ENCODE measurements around the gene TSC22D4.
A peak's percentile ranks its signal among the peaks of the same experiment; 100 is the strongest.
"Not testable (repeated sequence)": the region's sequence is repeated elsewhere in the genome, so short reads cannot be mapped to it uniquely, and the experiment has no call there.

Gene TSC22D4

GRCh38 chr7:100472121-100472851 is 6.7 kb downstream of the TSC22D4 start:
- DNase-seq = no peak

GRCh38 chr7:100471021-100471420 is 8.0 kb downstream of the TSC22D4 start:
- no peak for DNase-seq

GRCh38 chr7:100469227-100470044 is 9.6 kb downstream of the TSC22D4 start:
- peak; percentile 43 to 93 for DNase-seq

GRCh38 chr7:100467638-100468373 is 11.2 kb downstream of the TSC22D4 start:
- no peak for DNase-seq

GRCh38 chr7:100466653-100467605 is 12.1 kb downstream of the TSC22D4 start:
- DNase-seq = no peak

GRCh38 chr7:100465702-100466311 is 13.2 kb downstream of the TSC22D4 start:
- peak; percentile 28 to 33 for DNase-seq

GRCh38 chr7:100465299-100465698 is 13.7 kb downstream of the TSC22D4 start:
- DNase-seq = no peak

- DNase-seq = no peak
Measured at GRCh38 chr7:100464791-100465190, 14.2 kb downstream of the TSC22D4 start.

- no peak for DNase-seq
Measured at GRCh38 chr7:100464210-100464660, 14.8 kb downstream of the TSC22D4 start, which contains the start of gene SPACDR. Gene SPACDR, minus strand, starts transcription at chr7:100464260. Its CDS starts 235 bp downstream, at chr7:100464025.

- DNase-seq = no peak
Measured at GRCh38 chr7:100457033-100457432, 22.0 kb downstream of the TSC22D4 start.

GRCh38 chr7:100456562-100456961 is 22.5 kb downstream of the TSC22D4 start:
- no peak for DNase-seq

GRCh38 chr7:100455206-100455605 is 23.8 kb downstream of the TSC22D4 start:
- DNase-seq = no peak

- DNase-seq = not testable (repeated sequence)
Measured at GRCh38 chr7:100453854-100454253, 25.2 kb downstream of the TSC22D4 start.

GRCh38 chr7:100452513-100452912 is 26.5 kb downstream of the TSC22D4 start:
- no peak for DNase-seq

GRCh38 chr7:100449190-100449795 is 29.7 kb downstream of the TSC22D4 start:
- no peak for DNase-seq

- not testable (repeated sequence) for DNase-seq
Measured at GRCh38 chr7:100447363-100447762, 31.7 kb downstream of the TSC22D4 start.

- DNase-seq = no peak
Measured at GRCh38 chr7:100446040-100446439, 33.0 kb downstream of the TSC22D4 start.

GRCh38 chr7:100444311-100445278 is 34.4 kb downstream of the TSC22D4 start:
- DNase-seq = peak; percentile 45 to 63

GRCh38 chr7:100443096-100443840 is 35.7 kb downstream of the TSC22D4 start:
- DNase-seq = no peak
